ENCODE data around the gene CCDC80. TPM values are rescaled to one million over a fixed set of nuclear protein-coding genes. Genes with fewer than 3 reads are reported as not detected.

Gene CCDC80
- total RNA-seq, 1 donor from 2014 or later, result 3.7 TPM

DNA sequence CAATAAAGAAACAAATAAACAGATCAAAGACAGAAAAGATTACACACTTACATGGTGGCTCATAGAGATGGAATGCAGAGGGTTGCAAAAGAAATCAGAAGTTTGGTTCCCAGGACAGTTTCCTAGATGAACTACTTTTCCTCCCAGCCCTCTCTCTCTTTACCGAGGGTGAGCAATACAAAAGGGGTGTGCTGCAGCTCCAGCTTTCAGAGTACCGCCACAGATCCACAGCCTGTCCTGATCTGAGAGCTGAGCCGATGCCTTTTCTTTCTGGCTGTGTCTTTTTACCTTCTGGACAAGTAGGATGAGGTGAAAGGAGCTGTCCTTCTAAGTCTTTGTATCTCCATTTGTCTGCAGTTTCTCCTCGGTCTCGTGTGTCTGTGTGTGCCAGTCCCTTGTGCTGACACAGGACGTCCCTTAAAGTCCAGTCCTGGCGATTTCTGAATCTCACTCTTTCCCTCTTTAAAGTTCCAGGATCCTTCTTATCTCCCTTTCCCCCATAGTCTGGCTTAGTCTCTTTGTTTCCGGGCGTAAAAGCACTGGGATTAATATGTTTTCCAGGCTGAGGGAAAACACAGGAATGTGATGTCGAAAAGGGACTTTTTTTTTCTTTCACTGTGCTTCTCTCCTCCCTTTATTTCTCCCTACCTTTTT, 540 bp downstream of the CCDC80 start:
- DNase-seq (ENCODE audit: low spot score), result no peak
- Mint-ChIP-seq H3K27me3 (ENCODE audit: unreplicated experiment) (peaks cover 3% of the 10 kb centered on the region), H3K27ac (ENCODE audit: unreplicated experiment) (no peak overlapping the region), H3K4me3 (ENCODE audit: unreplicated experiment) (no peak overlapping the region), H3K36me3 (ENCODE audit: low read depth, unreplicated experiment) (no peaks in the 10 kb centered on the region), H3K4me1 (ENCODE audit: unreplicated experiment) (peaks cover 9% of the 10 kb centered on the region), H3K9me3 (ENCODE audit: unreplicated experiment) (no peaks in the 10 kb centered on the region)
- TF ChIP-seq, protein P1, sequence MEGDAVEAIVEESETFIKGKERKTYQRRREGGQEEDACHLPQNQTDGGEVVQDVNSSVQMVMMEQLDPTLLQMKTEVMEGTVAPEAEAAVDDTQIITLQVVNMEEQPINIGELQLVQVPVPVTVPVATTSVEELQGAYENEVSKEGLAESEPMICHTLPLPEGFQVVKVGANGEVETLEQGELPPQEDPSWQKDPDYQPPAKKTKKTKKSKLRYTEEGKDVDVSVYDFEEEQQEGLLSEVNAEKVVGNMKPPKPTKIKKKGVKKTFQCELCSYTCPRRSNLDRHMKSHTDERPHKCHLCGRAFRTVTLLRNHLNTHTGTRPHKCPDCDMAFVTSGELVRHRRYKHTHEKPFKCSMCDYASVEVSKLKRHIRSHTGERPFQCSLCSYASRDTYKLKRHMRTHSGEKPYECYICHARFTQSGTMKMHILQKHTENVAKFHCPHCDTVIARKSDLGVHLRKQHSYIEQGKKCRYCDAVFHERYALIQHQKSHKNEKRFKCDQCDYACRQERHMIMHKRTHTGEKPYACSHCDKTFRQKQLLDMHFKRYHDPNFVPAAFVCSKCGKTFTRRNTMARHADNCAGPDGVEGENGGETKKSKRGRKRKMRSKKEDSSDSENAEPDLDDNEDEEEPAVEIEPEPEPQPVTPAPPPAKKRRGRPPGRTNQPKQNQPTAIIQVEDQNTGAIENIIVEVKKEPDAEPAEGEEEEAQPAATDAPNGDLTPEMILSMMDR (IDR thresholded peaks at IDR 0.05; ENCODE audit: unreplicated experiment), result no peak

- TF ChIP-seq, protein P1 (IDR thresholded peaks at IDR 0.05; ENCODE audit: unreplicated experiment), result no peak
- no peak for DNase-seq (ENCODE audit: low spot score)
- H3K27me3 Mint-ChIP-seq (ENCODE audit: unreplicated experiment), result peaks cover 3% of the 10 kb centered on the region
- H3K4me3 Mint-ChIP-seq (ENCODE audit: unreplicated experiment), result no peak overlapping the region
- peaks cover 9% of the 10 kb centered on the region for H3K4me1 Mint-ChIP-seq (ENCODE audit: unreplicated experiment)
- H3K36me3 Mint-ChIP-seq (ENCODE audit: low read depth, unreplicated experiment), result no peaks in the 10 kb centered on the region
- no peaks in the 10 kb centered on the region for H3K9me3 Mint-ChIP-seq (ENCODE audit: unreplicated experiment)
- no peak overlapping the region for H3K27ac Mint-ChIP-seq (ENCODE audit: unreplicated experiment)
Observed at GRCh38 chr3:112639455-112640225, 1.3 kb downstream of the CCDC80 start.

GRCh38 chr3:112638327-112639020, 2.5 kb downstream of the CCDC80 start:
- Mint-ChIP-seq H3K4me1 (ENCODE audit: unreplicated experiment) (peaks cover 7% of the 10 kb centered on the region), H3K9me3 (ENCODE audit: unreplicated experiment) (no peaks in the 10 kb centered on the region), H3K27ac (ENCODE audit: unreplicated experiment) (no peak overlapping the region), H3K36me3 (ENCODE audit: low read depth, unreplicated experiment) (no peaks in the 10 kb centered on the region), H3K4me3 (ENCODE audit: unreplicated experiment) (no peak overlapping the region), H3K27me3 (ENCODE audit: unreplicated experiment) (peaks cover 3% of the 10 kb centered on the region)
- TF ChIP-seq, protein P1 (IDR thresholded peaks at IDR 0.05; ENCODE audit: unreplicated experiment), result no peak
- DNase-seq (ENCODE audit: low spot score), result no peak

DNA sequence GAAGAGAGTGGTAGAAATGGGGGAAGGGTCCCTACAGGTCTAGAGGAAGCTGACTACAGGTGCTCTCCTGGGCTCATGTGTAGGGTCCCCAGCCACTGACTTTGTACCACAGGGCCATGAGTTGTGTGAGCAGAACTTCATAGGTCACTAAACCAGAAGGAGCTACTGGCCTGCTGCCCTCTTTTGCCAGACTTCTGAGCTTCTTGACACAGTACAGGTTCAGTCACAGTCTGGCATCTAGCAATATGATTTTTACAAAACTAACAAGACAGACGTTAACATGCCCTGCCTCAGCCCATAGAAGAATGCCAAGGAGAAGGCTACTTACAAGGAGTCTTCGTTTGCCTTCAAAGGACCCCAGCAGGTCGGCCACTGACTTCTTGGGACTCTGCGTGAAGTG, 3.2 kb downstream of the CCDC80 start:
- Mint-ChIP-seq H3K36me3 (ENCODE audit: low read depth, unreplicated experiment) (no peaks in the 10 kb centered on the region), H3K4me1 (ENCODE audit: unreplicated experiment) (peaks cover 7% of the 10 kb centered on the region), H3K27ac (ENCODE audit: unreplicated experiment) (no peak overlapping the region), H3K4me3 (ENCODE audit: unreplicated experiment) (no peak overlapping the region), H3K27me3 (ENCODE audit: unreplicated experiment) (peaks cover 3% of the 10 kb centered on the region), H3K9me3 (ENCODE audit: unreplicated experiment) (no peaks in the 10 kb centered on the region)
- TF ChIP-seq, protein P1 (IDR thresholded peaks at IDR 0.05; ENCODE audit: unreplicated experiment), result no peak
- DNase-seq (ENCODE audit: low spot score), result no peak
